Uterus (tissue), 2 donors: ENCODE measurements around the gene CUTC.

Experiments used
- POLR2A ChIP-seq, 2 donors: fragments of 450-650 bp; IDR thresholded peaks; one replicate each; pipeline ENCODE4 v1.6.1; 2016; ENCODE audit warnings: antibody characterized with exemption in 2 of 2, mild to moderate bottlenecking in 1 of 2, moderate library complexity in 1 of 2
- TF ChIP-seq, protein P1 (sequence below), 4 experiments: fragments of 200-600 bp in 2 of 4; fragments of 450-650 bp in 2 of 4; sonication (generic) in 2 of 4; IDR thresholded peaks; one replicate each; pipeline ENCODE4 v1.5.1; 2016 to 2019; ENCODE audit warnings: antibody characterized with exemption in 4 of 4, mild to moderate bottlenecking in 2 of 4, moderate library complexity in 1 of 4

DNA sequence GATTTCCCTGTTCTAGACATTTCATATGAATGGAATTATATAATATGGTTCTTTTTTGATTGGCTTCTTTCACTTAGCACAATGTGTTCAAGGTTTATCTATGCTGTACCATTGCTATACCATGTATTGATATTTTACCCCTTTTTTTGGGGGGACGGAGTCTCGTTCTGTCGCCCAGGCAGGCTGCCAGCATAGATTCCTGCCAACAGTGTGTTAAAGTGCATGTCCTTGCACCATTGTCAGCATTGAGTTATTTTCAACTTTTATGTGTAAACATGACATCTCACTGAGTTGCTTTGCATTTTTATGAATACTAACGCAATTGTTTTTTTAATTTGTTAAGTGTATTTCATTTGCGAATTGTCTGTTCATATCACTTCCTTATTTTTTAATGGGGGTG, 55.3 kb downstream of the CUTC start:
- TF ChIP-seq, protein P1, sequence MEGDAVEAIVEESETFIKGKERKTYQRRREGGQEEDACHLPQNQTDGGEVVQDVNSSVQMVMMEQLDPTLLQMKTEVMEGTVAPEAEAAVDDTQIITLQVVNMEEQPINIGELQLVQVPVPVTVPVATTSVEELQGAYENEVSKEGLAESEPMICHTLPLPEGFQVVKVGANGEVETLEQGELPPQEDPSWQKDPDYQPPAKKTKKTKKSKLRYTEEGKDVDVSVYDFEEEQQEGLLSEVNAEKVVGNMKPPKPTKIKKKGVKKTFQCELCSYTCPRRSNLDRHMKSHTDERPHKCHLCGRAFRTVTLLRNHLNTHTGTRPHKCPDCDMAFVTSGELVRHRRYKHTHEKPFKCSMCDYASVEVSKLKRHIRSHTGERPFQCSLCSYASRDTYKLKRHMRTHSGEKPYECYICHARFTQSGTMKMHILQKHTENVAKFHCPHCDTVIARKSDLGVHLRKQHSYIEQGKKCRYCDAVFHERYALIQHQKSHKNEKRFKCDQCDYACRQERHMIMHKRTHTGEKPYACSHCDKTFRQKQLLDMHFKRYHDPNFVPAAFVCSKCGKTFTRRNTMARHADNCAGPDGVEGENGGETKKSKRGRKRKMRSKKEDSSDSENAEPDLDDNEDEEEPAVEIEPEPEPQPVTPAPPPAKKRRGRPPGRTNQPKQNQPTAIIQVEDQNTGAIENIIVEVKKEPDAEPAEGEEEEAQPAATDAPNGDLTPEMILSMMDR (IDR thresholded peaks at IDR 0.05) = no peak
- TF ChIP-seq POLR2A (IDR thresholded peaks at IDR 0.05) = no peak
